Measurements from ENCODE around the gene PHF2. TPM values are rescaled to one million over a fixed set of nuclear protein-coding genes. Genes with fewer than 3 reads are reported as not detected.

Gene PHF2
- total RNA-seq, 1 experiment from 2014 or later = 10.3 TPM

DNA sequence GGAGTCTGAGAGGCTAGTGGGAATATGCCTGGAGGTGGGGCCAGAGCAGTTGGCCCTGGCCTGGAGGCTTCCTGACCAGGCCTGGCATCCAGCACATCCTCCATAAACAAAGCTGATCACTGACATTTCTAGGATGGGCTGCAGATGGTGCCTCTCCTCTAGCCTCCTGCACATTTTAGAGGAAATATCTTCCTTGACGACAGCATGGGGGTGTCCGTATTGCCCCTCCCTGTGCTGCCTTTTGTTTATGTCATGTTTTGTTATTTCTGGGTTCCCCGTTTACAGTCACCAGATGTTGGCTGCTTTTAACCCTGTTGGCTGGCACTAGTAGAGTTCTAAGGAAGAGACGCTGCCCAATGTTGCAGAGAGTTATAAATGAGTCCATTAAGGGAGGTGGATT lies 148.5 kb downstream of the PHF2 start:
- no peak overlapping the region for H3K27ac Mint-ChIP-seq (ENCODE audit: unreplicated experiment)
- POLR2A ChIA-PET = no interaction called here
- no peaks in the 10 kb centered on the region for H3K27me3 ChIP-seq (replicated peaks; ENCODE audit: control insufficient read depth, insufficient read depth, low read length)
- no peaks in the 10 kb centered on the region for H3K9me3 ChIP-seq
- peaks cover 6% of the 10 kb centered on the region for H3K27me3 Mint-ChIP-seq (ENCODE audit: insufficient read depth, unreplicated experiment)
- TF ChIP-seq CTCF (IDR thresholded peaks at IDR 0.05; ENCODE audit: insufficient read depth in 1 of 2, low read depth in 1 of 2, low read length in 1 of 2, severe bottlenecking in 1 of 2, unreplicated experiment in 1 of 2) = no peak
- intact Hi-C loops (cut with micrococcal nuclease; ENCODE audit: unreplicated experiment) = no loop called here
- no TSS peak for BruUV-seq (replicated peaks)
- no peaks in the 10 kb centered on the region for H3K4me1 Mint-ChIP-seq (ENCODE audit: low read depth, unreplicated experiment)
- H3K4me1 ChIP-seq = no peaks in the 10 kb centered on the region
- H3K36me3 ChIP-seq (ENCODE audit: control insufficient read depth, insufficient read depth, low read length) = no peaks in the 10 kb centered on the region
- no peak overlapping the region for H3K4me3 Mint-ChIP-seq (ENCODE audit: unreplicated experiment)
- H3K9me3 Mint-ChIP-seq (ENCODE audit: unreplicated experiment) = no peaks in the 10 kb centered on the region
- no peak for DNase-seq
- H3K36me3 Mint-ChIP-seq (ENCODE audit: insufficient read depth, unreplicated experiment) = no peaks in the 10 kb centered on the region
- no peak overlapping the region for H3K4me3 ChIP-seq (ENCODE audit: low read depth, low read length)
- CTCF ChIA-PET = no interaction called here

- BruUV-seq (replicated peaks) = no TSS peak
- Mint-ChIP-seq H3K36me3 (ENCODE audit: insufficient read depth, unreplicated experiment) (no peaks in the 10 kb centered on the region), H3K27me3 (ENCODE audit: insufficient read depth, unreplicated experiment) (peaks cover 6% of the 10 kb centered on the region)
These were observed 149.0 kb downstream of the PHF2 start for GRCh38 chr9:93725382-93725781.

DNA sequence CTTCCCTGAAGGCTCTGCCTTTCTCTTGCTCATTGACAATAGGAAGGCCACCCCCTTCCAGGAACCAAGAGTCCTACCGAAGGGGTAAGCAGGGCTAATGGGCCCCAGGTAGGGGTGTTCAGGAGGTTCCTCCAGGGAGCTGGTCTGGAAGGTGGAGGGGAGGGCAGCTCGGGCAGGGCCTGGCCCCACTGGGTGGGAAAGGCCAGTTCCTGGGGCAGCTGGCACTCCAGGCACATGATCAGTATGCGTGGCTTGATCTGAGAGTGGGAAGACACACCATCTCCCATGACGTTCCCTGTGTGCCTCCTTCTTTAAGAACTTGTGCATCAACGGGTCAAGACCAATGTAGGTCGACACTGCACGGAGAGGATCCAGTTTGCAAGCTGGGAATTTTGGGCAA lies 149.8 kb downstream of the PHF2 start:
- no peak for DNase-seq
- Mint-ChIP-seq H3K4me3 (ENCODE audit: unreplicated experiment) (no peak overlapping the region), H3K9me3 (ENCODE audit: unreplicated experiment) (no peaks in the 10 kb centered on the region), H3K4me1 (ENCODE audit: low read depth, unreplicated experiment) (no peaks in the 10 kb centered on the region), H3K27ac (ENCODE audit: unreplicated experiment) (no peak overlapping the region), H3K36me3 (ENCODE audit: insufficient read depth, unreplicated experiment) (no peaks in the 10 kb centered on the region), H3K27me3 (ENCODE audit: insufficient read depth, unreplicated experiment) (peaks cover 4% of the 10 kb centered on the region)
- no peak for TF ChIP-seq CTCF (IDR thresholded peaks at IDR 0.05; ENCODE audit: insufficient read depth in 1 of 2, low read depth in 1 of 2, low read length in 1 of 2, severe bottlenecking in 1 of 2, unreplicated experiment in 1 of 2)
- CTCF ChIA-PET = no interaction called here
- Histone ChIP-seq H3K36me3 (ENCODE audit: control insufficient read depth, insufficient read depth, low read length) (no peaks in the 10 kb centered on the region), H3K27me3 (replicated peaks; ENCODE audit: control insufficient read depth, insufficient read depth, low read length) (no peaks in the 10 kb centered on the region), H3K4me3 (ENCODE audit: low read depth, low read length) (no peak overlapping the region), H3K4me1 (no peaks in the 10 kb centered on the region), H3K9me3 (no peaks in the 10 kb centered on the region)
- POLR2A ChIA-PET = no interaction called here
- BruUV-seq (replicated peaks) = no TSS peak
- intact Hi-C loops (cut with micrococcal nuclease; ENCODE audit: unreplicated experiment) = no loop called here

More at GRCh38 chr9:93725382-93725781, 149.0 kb downstream of the PHF2 start:
- no peak overlapping the region for H3K4me3 Mint-ChIP-seq (ENCODE audit: unreplicated experiment)
- H3K27me3 ChIP-seq (replicated peaks; ENCODE audit: control insufficient read depth, insufficient read depth, low read length) = no peaks in the 10 kb centered on the region
- intact Hi-C loops (cut with micrococcal nuclease; ENCODE audit: unreplicated experiment) = no loop called here
- ChIA-PET CTCF (no interaction called here), POLR2A (no interaction called here)
- no peaks in the 10 kb centered on the region for H3K9me3 Mint-ChIP-seq (ENCODE audit: unreplicated experiment)
- no peak overlapping the region for H3K27ac Mint-ChIP-seq (ENCODE audit: unreplicated experiment)
- H3K4me3 ChIP-seq (ENCODE audit: low read depth, low read length) = no peak overlapping the region
- no peaks in the 10 kb centered on the region for H3K4me1 Mint-ChIP-seq (ENCODE audit: low read depth, unreplicated experiment)
- no peaks in the 10 kb centered on the region for H3K9me3 ChIP-seq
- no peaks in the 10 kb centered on the region for H3K4me1 ChIP-seq
- no peak for DNase-seq
- TF ChIP-seq CTCF (IDR thresholded peaks at IDR 0.05; ENCODE audit: insufficient read depth in 1 of 2, low read depth in 1 of 2, low read length in 1 of 2, severe bottlenecking in 1 of 2, unreplicated experiment in 1 of 2) = no peak
- no peaks in the 10 kb centered on the region for H3K36me3 ChIP-seq (ENCODE audit: control insufficient read depth, insufficient read depth, low read length)

Small RNA genes within 50 kb of the gene (microRNA-seq; reads per million reads assigned to microRNA genes)
- gene MIR548AU = not detected

Other genes with a start within 250 kb of the PHF2 start
- 42.8 and 43.2 TPM in 2 replicates for gene FAM120A, start 124.9 kb upstream of the PHF2 start, total RNA-seq (2022)
- gene FAM120AOS, start 123.0 kb upstream of the PHF2 start, total RNA-seq (2022) = 30.1 and 36.0 TPM in 2 replicates